ENCODE data around the gene KRTAP10-4. TPM values are rescaled to one million over a fixed set of nuclear protein-coding genes. Genes with fewer than 3 reads are reported as not detected.

Gene KRTAP10-4
- total RNA-seq, 1 experiment from 2014 or later: not detected

DNA sequence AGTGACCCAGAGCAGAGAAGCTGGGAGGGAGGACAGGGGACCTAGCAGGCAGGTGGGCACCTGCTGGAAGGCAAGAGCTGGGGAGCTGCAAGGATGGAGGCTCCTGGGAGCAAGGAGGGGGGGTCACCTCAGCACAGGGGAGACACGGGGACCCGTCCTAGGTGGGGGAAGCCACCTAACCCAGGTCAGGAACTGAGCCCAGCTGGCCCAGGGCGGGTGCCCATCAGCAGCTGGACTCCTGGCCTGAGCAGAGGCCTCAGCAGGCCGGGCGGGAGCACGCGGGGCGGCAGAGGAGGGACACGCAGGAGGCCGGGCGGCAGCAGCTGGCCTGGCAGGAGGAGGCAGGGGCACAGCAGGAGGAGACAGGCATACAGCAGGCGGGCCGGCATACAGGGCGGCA lies 34.5 kb upstream of the KRTAP10-4 start:
- Histone ChIP-seq H3K4me1 (replicated peaks; ENCODE audit: insufficient read depth) (no peaks in the 10 kb centered on the region), H3K27me3 (ENCODE audit: insufficient read depth, low read depth) (peaks cover 31% of the 10 kb centered on the region), H3K9me2 (ENCODE audit: insufficient read depth) (no peaks in the 10 kb centered on the region), H3K79me2 (ENCODE audit: low read depth) (no peaks in the 10 kb centered on the region), H3K4me3 (no peak overlapping the region), H3K27ac (no peak overlapping the region), H2AFZ (no peak overlapping the region), H4K20me1 (ENCODE audit: insufficient read depth) (no peaks in the 10 kb centered on the region), H3F3A (ENCODE audit: insufficient read depth, low read depth) (no peaks in the 10 kb centered on the region), H3K36me3 (ENCODE audit: low read depth) (no peaks in the 10 kb centered on the region), H3K4me2 (no peak overlapping the region), H3K9me3 (ENCODE audit: insufficient read depth, low read depth) (peaks cover 3% of the 10 kb centered on the region; the same call in 1 of the 2 replicates)
- no TSS peak for BruUV-seq (replicated peaks)
- DNase-seq: no peak
- TF ChIP-seq EZH2 (IDR thresholded peaks at IDR 0.05; ENCODE audit: low read depth): no peak
- TF ChIP-seq, protein P1, sequence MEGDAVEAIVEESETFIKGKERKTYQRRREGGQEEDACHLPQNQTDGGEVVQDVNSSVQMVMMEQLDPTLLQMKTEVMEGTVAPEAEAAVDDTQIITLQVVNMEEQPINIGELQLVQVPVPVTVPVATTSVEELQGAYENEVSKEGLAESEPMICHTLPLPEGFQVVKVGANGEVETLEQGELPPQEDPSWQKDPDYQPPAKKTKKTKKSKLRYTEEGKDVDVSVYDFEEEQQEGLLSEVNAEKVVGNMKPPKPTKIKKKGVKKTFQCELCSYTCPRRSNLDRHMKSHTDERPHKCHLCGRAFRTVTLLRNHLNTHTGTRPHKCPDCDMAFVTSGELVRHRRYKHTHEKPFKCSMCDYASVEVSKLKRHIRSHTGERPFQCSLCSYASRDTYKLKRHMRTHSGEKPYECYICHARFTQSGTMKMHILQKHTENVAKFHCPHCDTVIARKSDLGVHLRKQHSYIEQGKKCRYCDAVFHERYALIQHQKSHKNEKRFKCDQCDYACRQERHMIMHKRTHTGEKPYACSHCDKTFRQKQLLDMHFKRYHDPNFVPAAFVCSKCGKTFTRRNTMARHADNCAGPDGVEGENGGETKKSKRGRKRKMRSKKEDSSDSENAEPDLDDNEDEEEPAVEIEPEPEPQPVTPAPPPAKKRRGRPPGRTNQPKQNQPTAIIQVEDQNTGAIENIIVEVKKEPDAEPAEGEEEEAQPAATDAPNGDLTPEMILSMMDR (conservative IDR thresholded peaks at IDR 0.05): no peak
- ChIA-PET POLR2A (ENCODE audit: unreplicated experiment) (interaction anchor here (0.7 kb wide), 1 partner anchor 553 kb away, joined by 4 read pairs; no protein-coding TSS in a partner anchor), CTCF (no interaction called here)
- intact Hi-C loops (cut with micrococcal nuclease; ENCODE audit: unreplicated experiment): no loop called here

DNA sequence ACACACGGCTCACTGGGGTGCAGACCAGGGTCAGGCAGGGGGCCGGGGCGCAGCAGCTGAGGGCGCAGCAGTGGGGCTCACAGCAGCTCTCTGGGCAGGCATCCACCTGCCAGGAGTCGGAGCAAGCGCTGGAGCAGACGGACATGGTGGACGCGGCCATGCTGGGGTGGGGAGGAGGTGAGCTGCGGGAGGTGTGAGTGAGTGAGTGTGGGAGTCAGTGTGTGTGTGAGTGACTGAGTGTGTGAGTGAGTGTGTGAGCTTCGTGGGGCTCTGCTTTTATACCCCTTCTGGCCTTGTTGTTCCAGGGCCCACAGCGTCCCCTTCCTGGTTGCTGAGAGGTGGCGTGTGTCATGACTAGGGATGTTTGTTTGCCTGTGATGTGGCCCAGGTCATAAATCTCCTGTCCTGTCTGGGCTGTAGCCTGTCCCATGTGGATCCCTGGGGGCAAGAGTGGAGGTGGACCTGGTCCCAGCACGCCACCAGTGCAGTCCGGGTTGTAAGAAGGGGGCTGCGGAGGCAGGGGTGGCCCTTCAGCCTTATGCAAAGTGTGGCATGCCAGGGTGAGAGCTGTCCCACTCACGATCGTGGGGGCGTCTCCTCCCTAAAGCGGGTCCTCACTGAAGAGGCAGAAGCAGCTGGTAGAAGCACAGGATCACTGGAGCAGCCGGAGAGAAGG lies 33.4 kb upstream of the KRTAP10-4 start, which contains the start of gene KRTAP10-1:
KRTAP10-1 (minus strand) TSS at position 205 of the 676 bp plus-strand sequence; CDS start at position 160, 45 bp downstream.
- intact Hi-C loops (cut with micrococcal nuclease; ENCODE audit: unreplicated experiment): no loop called here
- H3K9me2 ChIP-seq (ENCODE audit: insufficient read depth): no peaks in the 10 kb centered on the region
- POLR2A ChIA-PET (ENCODE audit: unreplicated experiment): no interaction called here

DNA sequence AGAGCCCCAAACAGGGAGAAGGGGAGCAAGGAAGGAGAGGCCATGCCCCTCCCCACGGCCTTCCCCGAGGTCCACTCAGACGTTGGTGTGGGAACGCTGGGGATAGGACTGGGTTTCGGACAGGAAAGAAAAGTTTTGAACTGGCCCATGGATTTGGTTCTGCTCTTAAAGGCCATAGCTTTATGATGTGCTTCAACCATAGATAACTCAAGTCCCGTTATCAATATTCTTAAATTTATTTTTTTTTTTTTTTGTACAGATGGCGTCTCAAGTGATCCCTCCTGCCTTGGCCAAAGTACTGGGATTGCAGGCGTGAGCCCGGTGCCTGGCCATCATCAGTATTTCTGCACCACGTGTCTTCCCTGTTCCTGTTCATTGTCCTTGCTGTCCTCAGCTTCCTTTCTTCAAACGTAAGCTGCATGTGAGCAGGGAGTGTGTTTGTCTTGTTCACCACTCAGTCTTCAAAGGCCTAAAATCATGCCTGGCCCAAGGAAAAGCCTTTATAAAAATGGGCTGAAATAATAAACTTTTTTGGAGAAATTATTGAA lies 32.7 kb upstream of the KRTAP10-4 start:
- POLR2A ChIA-PET (ENCODE audit: unreplicated experiment): no interaction called here
- no TSS peak for BruUV-seq (replicated peaks)
- CTCF ChIA-PET: no interaction called here

More for the DNA sequence above, 33.4 kb upstream of the KRTAP10-4 start, which contains the start of gene KRTAP10-1:
- no peak within 1 kb of the TSS for H2AFZ ChIP-seq
- peaks cover 31% of the 10 kb centered on the region for H3K27me3 ChIP-seq (ENCODE audit: insufficient read depth, low read depth)
- H3F3A ChIP-seq (ENCODE audit: insufficient read depth, low read depth): no peaks in the 10 kb centered on the region
- no peak within 1 kb of the TSS for H3K27ac ChIP-seq
- peaks cover 3% of the 10 kb centered on the region; the same call in 1 of the 2 replicates for H3K9me3 ChIP-seq (ENCODE audit: insufficient read depth, low read depth)
- no peak for TF ChIP-seq EZH2 (IDR thresholded peaks at IDR 0.05; ENCODE audit: low read depth)
- TF ChIP-seq, protein P1 (conservative IDR thresholded peaks at IDR 0.05): no peak
- H3K79me2 ChIP-seq (ENCODE audit: low read depth): no peaks in the 10 kb centered on the region
- CTCF ChIA-PET: no interaction called here
- BruUV-seq (replicated peaks): no TSS peak
- DNase-seq: no peak
- no peaks in the 10 kb centered on the region for H3K36me3 ChIP-seq (ENCODE audit: low read depth)
- no peaks in the 10 kb centered on the region for H4K20me1 ChIP-seq (ENCODE audit: insufficient read depth)
- no peaks in the 10 kb centered on the region for H3K4me1 ChIP-seq (replicated peaks; ENCODE audit: insufficient read depth)
- no peak within 1 kb of the TSS for H3K4me3 ChIP-seq
- no peak within 1 kb of the TSS for H3K4me2 ChIP-seq

More for the DNA sequence above, 32.7 kb upstream of the KRTAP10-4 start:
- no peaks in the 10 kb centered on the region for H3K79me2 ChIP-seq (ENCODE audit: low read depth)
- no peaks in the 10 kb centered on the region for H3K4me1 ChIP-seq (replicated peaks; ENCODE audit: insufficient read depth)
- no peak for DNase-seq
- H3K9me3 ChIP-seq (ENCODE audit: insufficient read depth, low read depth): peaks cover 3% of the 10 kb centered on the region; the same call in 1 of the 2 replicates
- H2AFZ ChIP-seq: no peak overlapping the region
- H4K20me1 ChIP-seq (ENCODE audit: insufficient read depth): no peaks in the 10 kb centered on the region
- no peaks in the 10 kb centered on the region for H3F3A ChIP-seq (ENCODE audit: insufficient read depth, low read depth)
- peaks cover 31% of the 10 kb centered on the region for H3K27me3 ChIP-seq (ENCODE audit: insufficient read depth, low read depth)
- intact Hi-C loops (cut with micrococcal nuclease; ENCODE audit: unreplicated experiment): no loop called here
- no peak overlapping the region for H3K4me3 ChIP-seq
- no peaks in the 10 kb centered on the region for H3K9me2 ChIP-seq (ENCODE audit: insufficient read depth)
- TF ChIP-seq EZH2 (IDR thresholded peaks at IDR 0.05; ENCODE audit: low read depth): no peak
- TF ChIP-seq, protein P1 (conservative IDR thresholded peaks at IDR 0.05): no peak
- H3K36me3 ChIP-seq (ENCODE audit: low read depth): no peaks in the 10 kb centered on the region
- no peak overlapping the region for H3K4me2 ChIP-seq
- H3K27ac ChIP-seq: no peak overlapping the region
